Measurements from ENCODE around the gene NPR2. TPM values are rescaled to one million over a fixed set of nuclear protein-coding genes. Genes with fewer than 3 reads are reported as not detected.

NPR2 gene
- total RNA-seq, 1 experiment from 2014 or later: 40.5 TPM

DNA sequence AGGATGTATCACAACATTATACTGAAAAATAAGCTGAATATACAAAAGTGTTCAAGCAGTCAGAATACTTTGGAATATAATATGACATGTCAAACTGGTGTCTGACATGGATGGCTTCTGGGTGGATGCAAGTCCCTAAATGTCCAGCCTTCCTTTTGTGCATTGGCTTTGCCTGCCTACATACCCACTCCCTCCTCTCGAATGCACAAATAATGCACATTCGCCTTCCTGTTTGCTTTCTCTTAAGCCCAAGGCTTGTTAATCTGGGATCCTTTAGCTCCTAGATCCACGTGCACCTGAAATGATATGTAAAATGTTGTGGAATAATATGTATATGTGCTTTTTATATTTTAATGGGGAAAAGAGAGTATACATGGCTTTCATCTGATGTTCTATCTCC lies 12.9 kb upstream of the NPR2 start:
- Histone ChIP-seq H3K36me3 (ENCODE audit: control insufficient read depth, insufficient read depth, low read length) (no peaks in the 10 kb centered on the region), H3K27me3 (replicated peaks; ENCODE audit: control insufficient read depth, insufficient read depth, low read length) (no peaks in the 10 kb centered on the region), H3K4me3 (ENCODE audit: low read depth, low read length) (no peak overlapping the region), H3K9me3 (no peaks in the 10 kb centered on the region), H3K4me1 (no peaks in the 10 kb centered on the region)
- no peaks in the 10 kb centered on the region for H3K36me3 Mint-ChIP-seq (ENCODE audit: insufficient read depth, unreplicated experiment)
- H3K4me3 Mint-ChIP-seq (ENCODE audit: unreplicated experiment): no peak overlapping the region
- H3K4me1 Mint-ChIP-seq (ENCODE audit: low read depth, unreplicated experiment): no peaks in the 10 kb centered on the region
- no peak overlapping the region for H3K27ac Mint-ChIP-seq (ENCODE audit: unreplicated experiment)
- POLR2A ChIA-PET: no interaction called here
- BruUV-seq (replicated peaks): no TSS peak
- intact Hi-C loops (cut with micrococcal nuclease; ENCODE audit: unreplicated experiment): no loop called here
- TF ChIP-seq, protein P1, sequence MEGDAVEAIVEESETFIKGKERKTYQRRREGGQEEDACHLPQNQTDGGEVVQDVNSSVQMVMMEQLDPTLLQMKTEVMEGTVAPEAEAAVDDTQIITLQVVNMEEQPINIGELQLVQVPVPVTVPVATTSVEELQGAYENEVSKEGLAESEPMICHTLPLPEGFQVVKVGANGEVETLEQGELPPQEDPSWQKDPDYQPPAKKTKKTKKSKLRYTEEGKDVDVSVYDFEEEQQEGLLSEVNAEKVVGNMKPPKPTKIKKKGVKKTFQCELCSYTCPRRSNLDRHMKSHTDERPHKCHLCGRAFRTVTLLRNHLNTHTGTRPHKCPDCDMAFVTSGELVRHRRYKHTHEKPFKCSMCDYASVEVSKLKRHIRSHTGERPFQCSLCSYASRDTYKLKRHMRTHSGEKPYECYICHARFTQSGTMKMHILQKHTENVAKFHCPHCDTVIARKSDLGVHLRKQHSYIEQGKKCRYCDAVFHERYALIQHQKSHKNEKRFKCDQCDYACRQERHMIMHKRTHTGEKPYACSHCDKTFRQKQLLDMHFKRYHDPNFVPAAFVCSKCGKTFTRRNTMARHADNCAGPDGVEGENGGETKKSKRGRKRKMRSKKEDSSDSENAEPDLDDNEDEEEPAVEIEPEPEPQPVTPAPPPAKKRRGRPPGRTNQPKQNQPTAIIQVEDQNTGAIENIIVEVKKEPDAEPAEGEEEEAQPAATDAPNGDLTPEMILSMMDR (IDR thresholded peaks at IDR 0.05; ENCODE audit: insufficient read depth in 1 of 2, low read depth in 1 of 2, low read length in 1 of 2, severe bottlenecking in 1 of 2, unreplicated experiment in 1 of 2): no peak
- CTCF ChIA-PET: interaction anchor here (0.8 to 2.2 kb wide), 2 partner anchors 12 to 104 kb away, joined by 3 to 4 read pairs; no protein-coding TSS in a partner anchor
- no peaks in the 10 kb centered on the region for H3K27me3 Mint-ChIP-seq (ENCODE audit: insufficient read depth, unreplicated experiment)
- no peaks in the 10 kb centered on the region for H3K9me3 Mint-ChIP-seq (ENCODE audit: unreplicated experiment)
- DNase-seq: no peak

DNA sequence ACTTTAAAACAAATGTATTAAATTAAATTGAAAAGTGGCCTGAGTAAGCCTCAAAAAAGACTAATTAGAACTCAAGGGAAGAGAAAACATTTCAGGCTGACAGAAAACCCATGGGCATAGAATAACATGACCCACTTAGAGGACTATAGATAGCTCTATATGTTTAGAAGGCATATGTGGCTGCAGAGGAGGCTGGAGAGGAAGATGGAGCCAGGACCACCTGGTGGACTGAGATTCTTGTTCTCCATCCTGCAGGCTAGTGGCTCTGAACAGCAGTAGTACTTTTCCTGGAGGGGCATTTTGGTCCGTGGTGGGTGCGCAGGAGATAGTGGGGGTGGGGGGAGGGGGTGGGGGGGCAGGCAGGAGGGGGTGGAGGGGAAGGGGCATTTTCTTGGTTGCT lies 10.3 kb upstream of the NPR2 start:
- ChIA-PET CTCF (no interaction called here), POLR2A (no interaction called here)
- Mint-ChIP-seq H3K27me3 (ENCODE audit: insufficient read depth, unreplicated experiment) (no peaks in the 10 kb centered on the region), H3K4me1 (ENCODE audit: low read depth, unreplicated experiment) (no peaks in the 10 kb centered on the region), H3K9me3 (ENCODE audit: unreplicated experiment) (no peaks in the 10 kb centered on the region), H3K27ac (ENCODE audit: unreplicated experiment) (no peak overlapping the region), H3K4me3 (ENCODE audit: unreplicated experiment) (no peak overlapping the region), H3K36me3 (ENCODE audit: insufficient read depth, unreplicated experiment) (no peaks in the 10 kb centered on the region)
- no peaks in the 10 kb centered on the region for H3K27me3 ChIP-seq (replicated peaks; ENCODE audit: control insufficient read depth, insufficient read depth, low read length)
- no peaks in the 10 kb centered on the region for H3K4me1 ChIP-seq
- no peak overlapping the region for H3K4me3 ChIP-seq (ENCODE audit: low read depth, low read length)
- DNase-seq: no peak
- BruUV-seq (replicated peaks): no TSS peak
- intact Hi-C loops (cut with micrococcal nuclease; ENCODE audit: unreplicated experiment): no loop called here
- TF ChIP-seq, protein P1 (IDR thresholded peaks at IDR 0.05; ENCODE audit: insufficient read depth in 1 of 2, low read depth in 1 of 2, low read length in 1 of 2, severe bottlenecking in 1 of 2, unreplicated experiment in 1 of 2): no peak
- no peaks in the 10 kb centered on the region for H3K36me3 ChIP-seq (ENCODE audit: control insufficient read depth, insufficient read depth, low read length)
- no peaks in the 10 kb centered on the region for H3K9me3 ChIP-seq

DNA sequence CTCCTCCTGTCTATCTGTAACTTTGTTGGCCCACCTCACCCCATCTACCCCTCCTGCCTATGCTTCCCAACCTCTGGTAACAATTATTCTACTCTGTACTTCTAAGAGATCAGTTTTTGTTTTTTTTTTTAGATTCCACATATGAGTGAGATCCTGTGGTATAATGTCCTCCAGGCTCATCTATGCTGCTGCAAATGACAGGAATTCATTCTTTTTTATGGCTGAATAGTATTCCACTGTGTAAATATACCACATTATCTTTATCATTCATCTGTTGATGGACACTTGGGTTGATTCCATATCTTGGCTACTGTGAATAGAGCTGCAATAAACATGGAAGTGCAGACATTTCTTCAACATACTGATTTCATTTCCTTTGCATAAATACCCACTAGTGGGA lies 8.0 kb upstream of the NPR2 start:
- intact Hi-C loops (cut with micrococcal nuclease; ENCODE audit: unreplicated experiment): no loop called here
- Histone ChIP-seq H3K36me3 (ENCODE audit: control insufficient read depth, insufficient read depth, low read length) (no peaks in the 10 kb centered on the region), H3K9me3 (no peaks in the 10 kb centered on the region), H3K4me1 (no peaks in the 10 kb centered on the region), H3K27me3 (replicated peaks; ENCODE audit: control insufficient read depth, insufficient read depth, low read length) (no peaks in the 10 kb centered on the region), H3K4me3 (ENCODE audit: low read depth, low read length) (no peak overlapping the region)
- CTCF ChIA-PET: interaction anchor here (1.2 to 1.3 kb wide), 2 partner anchors 12 to 31 kb away, joined by 4 read pairs; partner anchors contain the start of gene HINT2
- Mint-ChIP-seq H3K9me3 (ENCODE audit: unreplicated experiment) (no peaks in the 10 kb centered on the region), H3K27me3 (ENCODE audit: insufficient read depth, unreplicated experiment) (no peaks in the 10 kb centered on the region), H3K36me3 (ENCODE audit: insufficient read depth, unreplicated experiment) (no peaks in the 10 kb centered on the region), H3K4me1 (ENCODE audit: low read depth, unreplicated experiment) (no peaks in the 10 kb centered on the region), H3K27ac (ENCODE audit: unreplicated experiment) (no peak overlapping the region), H3K4me3 (ENCODE audit: unreplicated experiment) (no peak overlapping the region)
- POLR2A ChIA-PET: no interaction called here
- TF ChIP-seq, protein P1 (IDR thresholded peaks at IDR 0.05; ENCODE audit: insufficient read depth in 1 of 2, low read depth in 1 of 2, low read length in 1 of 2, severe bottlenecking in 1 of 2, unreplicated experiment in 1 of 2): no peak
- DNase-seq: no peak
- BruUV-seq (replicated peaks): no TSS peak

All from Caco-2 (cell line).